Neural crest cell (in vitro differentiated cells): ENCODE results near the gene KCTD4. TPM values are rescaled to one million over a fixed set of nuclear protein-coding genes. Genes with fewer than 3 reads are reported as not detected.

ENCODE experiments used
- DNase-seq: peaks from one replicate; pipeline ENCODE4 v3.0.0; 2021; ENCODE audit warnings: low read depth, mixed read lengths, low spot score
- H3K27ac Mint-ChIP-seq: one replicate; pipeline ENCODE4 v1.8.0; 2021; ENCODE audit warnings: mild to moderate bottlenecking, mixed read lengths; ENCODE audit not compliant: unreplicated experiment
- H3K27me3 Mint-ChIP-seq: 2 replicates; pipeline ENCODE4 v1.8.0; 2021; ENCODE audit warnings: low read depth, mild to moderate bottlenecking, mixed read lengths
- H3K36me3 Mint-ChIP-seq: 2 replicates; pipeline ENCODE4 v1.8.0; 2021; ENCODE audit warnings: low read depth, mild to moderate bottlenecking, mixed read lengths
- H3K4me1 Mint-ChIP-seq: 2 replicates; pipeline ENCODE4 v1.8.0; 2021; ENCODE audit warnings: mixed read lengths
- H3K4me3 Mint-ChIP-seq: one replicate; pipeline ENCODE4 v1.8.0; 2021; ENCODE audit warnings: mild to moderate bottlenecking, mixed read lengths
- H3K9me3 Mint-ChIP-seq: 2 replicates; pipeline ENCODE4 v1.8.0; 2021; ENCODE audit warnings: mixed read lengths
- CTCF ChIP-seq: fragments of 200-600 bp; sonication (generic); conservative IDR thresholded peaks from 2 replicates; pipeline ENCODE4 v1.5.0; 2021; ENCODE audit warnings: antibody characterized with exemption, mild to moderate bottlenecking
- total RNA-seq: library from RNA; stranded (reverse); gene quantifications from 2 replicates; pipeline ENCODE4 v1.2.1, GENCODE V29; 2021

KCTD4 gene
- total RNA-seq, 1 donor from 2014 or later: not detected

DNA sequence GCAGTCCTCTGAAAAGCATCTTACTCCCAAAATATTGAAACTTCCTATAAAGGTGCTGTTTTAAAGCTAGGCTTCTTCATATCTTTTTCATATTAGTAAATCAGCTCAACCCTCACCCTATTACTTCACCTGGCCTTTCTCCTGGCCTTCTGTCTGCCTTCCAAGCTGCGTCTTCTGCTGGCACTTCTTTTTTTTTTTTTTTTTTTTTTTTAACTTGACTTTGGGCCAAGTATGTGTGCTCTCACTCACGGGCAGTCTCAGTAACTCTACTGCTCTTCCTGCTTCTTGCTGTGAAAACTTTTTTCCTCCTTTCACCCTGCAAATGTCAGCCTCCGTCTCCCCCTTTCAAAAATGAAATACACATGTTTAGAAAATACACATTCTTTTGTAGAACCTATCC, 41.2 kb upstream of the KCTD4 start:
- Mint-ChIP-seq H3K27ac (no peak overlapping the region), H3K27me3 (no peaks in the 10 kb centered on the region), H3K36me3 (no peaks in the 10 kb centered on the region), H3K4me1 (no peaks in the 10 kb centered on the region), H3K9me3 (no peaks in the 10 kb centered on the region), H3K4me3 (no peak overlapping the region)
- TF ChIP-seq CTCF: no peak
- no peak for DNase-seq

DNA sequence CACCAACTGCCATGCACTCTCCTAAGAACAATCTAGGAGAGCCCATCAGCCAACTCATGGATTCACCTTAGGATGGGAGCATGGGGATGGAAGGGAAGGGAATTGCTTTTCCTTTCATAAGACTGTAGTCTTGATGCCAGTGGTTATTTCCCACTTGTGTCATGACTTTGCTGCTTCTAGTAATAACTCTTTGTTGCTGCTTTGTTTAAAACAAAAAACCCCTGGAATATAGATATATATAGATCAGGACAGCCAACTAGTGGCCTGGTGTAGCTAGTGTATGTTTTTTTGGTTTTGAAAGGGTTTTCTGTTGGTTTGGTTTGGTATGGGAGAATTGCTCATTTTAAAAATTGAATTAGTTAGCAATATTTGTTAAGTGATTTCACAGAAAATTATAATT, 39.3 kb upstream of the KCTD4 start:
- no peak overlapping the region for H3K4me3 Mint-ChIP-seq
- no peaks in the 10 kb centered on the region for H3K27me3 Mint-ChIP-seq
- H3K27ac Mint-ChIP-seq: peak overlapping the region; percentile 12
- no peak for DNase-seq
- no peaks in the 10 kb centered on the region for H3K36me3 Mint-ChIP-seq
- no peaks in the 10 kb centered on the region for H3K4me1 Mint-ChIP-seq
- no peak for TF ChIP-seq CTCF
- H3K9me3 Mint-ChIP-seq: no peaks in the 10 kb centered on the region

DNA sequence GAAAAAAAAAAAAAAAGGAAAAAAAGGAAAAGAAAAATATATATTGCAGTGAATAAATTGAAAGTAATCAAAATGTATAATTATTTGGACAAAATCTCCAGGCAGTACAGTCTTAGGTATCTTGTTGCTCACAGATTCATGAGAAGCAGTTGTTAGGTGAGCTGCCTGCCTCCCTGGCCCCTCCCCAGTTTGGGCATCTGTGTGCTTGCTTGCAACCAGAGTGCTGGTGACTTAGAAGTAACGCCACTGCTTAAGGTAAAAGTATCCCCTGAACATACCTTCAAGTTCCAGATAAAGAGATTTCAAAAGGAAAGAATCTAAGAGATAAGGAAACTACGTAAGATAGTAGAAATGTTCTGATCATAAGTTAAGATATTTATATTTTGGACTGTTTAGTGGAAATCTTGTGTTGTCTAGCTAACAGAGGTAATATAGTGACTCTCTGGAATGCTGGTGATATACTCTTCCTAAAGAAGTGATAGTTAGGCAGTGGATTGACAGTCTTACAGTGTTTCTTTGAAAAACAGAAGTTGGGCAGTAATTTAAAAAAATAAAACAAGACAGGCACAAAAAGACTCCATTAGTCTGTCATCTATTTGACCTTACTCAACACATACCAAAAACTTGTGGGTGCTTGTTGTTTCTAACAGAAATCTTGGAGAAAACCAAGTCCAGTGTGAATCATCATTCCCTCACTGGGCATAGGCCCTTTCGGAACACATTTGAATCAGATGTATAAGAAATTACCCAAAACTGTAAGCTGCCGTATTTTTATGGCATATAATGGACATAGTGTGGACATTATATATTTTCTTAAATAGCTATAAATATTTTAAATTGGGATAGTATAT, 38.3 kb upstream of the KCTD4 start:
- no peaks in the 10 kb centered on the region for H3K9me3 Mint-ChIP-seq
- no peak overlapping the region for H3K27ac Mint-ChIP-seq
- H3K4me3 Mint-ChIP-seq: no peak overlapping the region
- no peak for DNase-seq
- no peaks in the 10 kb centered on the region for H3K36me3 Mint-ChIP-seq
- no peak for TF ChIP-seq CTCF
- no peaks in the 10 kb centered on the region for H3K4me1 Mint-ChIP-seq
- H3K27me3 Mint-ChIP-seq: no peaks in the 10 kb centered on the region

DNA sequence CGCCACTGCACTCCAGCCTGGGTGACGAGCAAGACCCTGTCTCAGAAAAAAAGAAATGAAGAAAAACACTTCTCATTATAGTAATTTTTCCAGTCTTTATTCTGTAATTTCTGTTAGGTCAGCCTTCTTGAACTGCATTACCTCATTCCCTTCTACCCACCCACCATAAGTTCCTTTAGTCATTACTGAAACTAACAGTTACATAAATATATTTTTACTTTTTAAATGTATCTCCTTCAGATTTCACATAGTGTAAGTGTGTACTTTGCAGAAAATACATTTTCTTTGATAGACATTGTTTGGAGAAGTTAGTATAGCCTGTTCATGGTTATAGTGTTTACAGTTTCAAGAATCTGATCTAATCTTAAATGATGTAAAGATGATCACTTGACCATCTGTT, 31.7 kb upstream of the KCTD4 start:
- Mint-ChIP-seq H3K4me3 (no peak overlapping the region), H3K4me1 (no peaks in the 10 kb centered on the region), H3K9me3 (no peaks in the 10 kb centered on the region), H3K27ac (no peak overlapping the region), H3K36me3 (no peaks in the 10 kb centered on the region), H3K27me3 (no peaks in the 10 kb centered on the region)
- DNase-seq: no peak
- no peak for TF ChIP-seq CTCF

GRCh38 chr13:45231722-45232121, 30.9 kb upstream of the KCTD4 start:
- H3K9me3 Mint-ChIP-seq: no peaks in the 10 kb centered on the region
- no peak for TF ChIP-seq CTCF
- H3K36me3 Mint-ChIP-seq: no peaks in the 10 kb centered on the region
- H3K4me1 Mint-ChIP-seq: no peaks in the 10 kb centered on the region
- H3K27ac Mint-ChIP-seq: no peak overlapping the region
- H3K27me3 Mint-ChIP-seq: no peaks in the 10 kb centered on the region
- no peak for DNase-seq
- H3K4me3 Mint-ChIP-seq: no peak overlapping the region
